A549 (cell line): ENCODE results near the gene STARD9. TPM values are rescaled to one million over a fixed set of nuclear protein-coding genes. Genes with fewer than 3 reads are reported as not detected.

Source experiments
- ATAC-seq, 2 experiments: fragments of 200-7000 bp in 1 of 2; fragments of >200 bp in 1 of 2; cut with Nextera tagmentation in 1 of 2; cut with Tn5 transposase in 1 of 2; 3 replicates each; pipeline versions ENCODE4 v1.8.0 to v1.9.1; 2018 to 2020; ENCODE audit warnings: mild to moderate bottlenecking in 1 of 2, moderate library complexity in 1 of 2
- CTCF ChIA-PET: fragments of 300-600 bp; sonication (Branson Sonifier 250); formaldehyde crosslinking; extraction: SDS; loops from one replicate; lab custom pipeline; 2021; ENCODE audit warnings: antibody characterized with exemption, inconsistent platforms; lab: Yijun Ruan, JAX
- POLR2A ChIA-PET: fragments of 350-600 bp; formaldehyde crosslinking; extraction: SDS; loops from one replicate; lab custom pipeline; 2021; ENCODE audit warnings: antibody characterized with exemption, inconsistent platforms; lab: Yijun Ruan, JAX
- DNase-seq, 2 experiments: peaks; one replicate each; pipeline versions ENCODE4 v3.0.0 to v3.0.0-alpha.2; 2011 to 2016; ENCODE audit warnings: low read depth in 1 of 2, low spot score in 1 of 2
- FAIRE-seq: peaks from 2 replicates; lab custom pipeline; 2011; peaks lifted over from hg19 to GRCh38; lab: Jason Lieb, UNC
- H3K27ac ChIP-seq, 2 experiments: fragments of >200 bp; sonication (Bioruptor Twin); formaldehyde crosslinking; 3 replicates each; pipeline ENCODE4 v1.5.1; 2016 to 2017
- H3K4me1 ChIP-seq: fragments of >200 bp; sonication (Bioruptor Twin); formaldehyde crosslinking; 3 replicates; pipeline ENCODE4 v1.6.1; 2016
- H3K4me2 ChIP-seq: fragments of >200 bp; sonication (Bioruptor Twin); formaldehyde crosslinking; 3 replicates; pipeline ENCODE4 v1.6.1; 2016
- H3K4me3 ChIP-seq: fragments of >200 bp; sonication (Bioruptor Twin); formaldehyde crosslinking; 3 replicates; pipeline ENCODE4 v1.5.1; 2016
- H3K9me3 ChIP-seq: fragments of >200 bp; sonication (Bioruptor Twin); formaldehyde crosslinking; 3 replicates; pipeline ENCODE4 v1.6.1; 2016
- CBX2 ChIP-seq: fragments of 200-600 bp; sonication (generic); IDR thresholded peaks from 2 replicates; pipeline ENCODE4 v1.6.1; 2016; ENCODE audit warnings: low read depth, mild to moderate bottlenecking, borderline replicate concordance
- CEBPB ChIP-seq, 2 experiments: fragments of >200 bp in 1 of 2; sonication (Bioruptor Twin) in 1 of 2; formaldehyde crosslinking in 1 of 2; IDR thresholded peaks; 2 replicates each; pipeline ENCODE4 v1.6.1; 2012 to 2016
- CHD4 ChIP-seq: fragments of 200-600 bp; sonication (generic); IDR thresholded peaks from 2 replicates; pipeline ENCODE4 v1.6.1; 2016; ENCODE audit warnings: antibody characterized with exemption, mild to moderate bottlenecking, borderline replicate concordance
- CTCF ChIP-seq: fragments of >200 bp; sonication (Bioruptor Twin); formaldehyde crosslinking; IDR thresholded peaks from 3 replicates; pipeline ENCODE4 v1.5.1; 2016
- EHF ChIP-seq: fragments of 250-450 bp; sonication (Bioruptor Pico); IDR thresholded peaks from 2 replicates; pipeline ENCODE4 v1.5.0; 2020; ENCODE audit warnings: mild to moderate bottlenecking
- EHMT2 ChIP-seq: fragments of 200-600 bp; sonication (generic); IDR thresholded peaks from 2 replicates; pipeline ENCODE4 v1.6.1; 2016; ENCODE audit warnings: antibody characterized with exemption, low read depth, mild to moderate bottlenecking, moderate library complexity
- FOSL2 ChIP-seq, 2 experiments: fragments of 450-650 bp in 1 of 2; fragments of >200 bp in 1 of 2; sonication (Bioruptor Twin) in 1 of 2; formaldehyde crosslinking; IDR thresholded peaks; 2 replicates each; pipeline versions ENCODE4 v1.5.0 to v1.6.1; 2016 to 2020; ENCODE audit warnings: mild to moderate bottlenecking in 1 of 2, moderate library complexity in 1 of 2
- HEYL ChIP-seq: fragments of 250-450 bp; sonication (Bioruptor Pico); IDR thresholded peaks from 2 replicates; pipeline ENCODE4 v1.8.0; 2021; ENCODE audit warnings: mild to moderate bottlenecking, moderate library complexity
- JUN ChIP-seq, 2 experiments: fragments of >200 bp; sonication (Bioruptor Twin); formaldehyde crosslinking; IDR thresholded peaks; 2 replicates in 1 of 2; 3 replicates in 1 of 2; pipeline ENCODE4 v1.6.1; 2016 to 2017
- JUNB ChIP-seq: fragments of >200 bp; sonication (Bioruptor Twin); formaldehyde crosslinking; IDR thresholded peaks from 2 replicates; pipeline ENCODE4 v1.6.1; 2016
- MAFK ChIP-seq: fragments of 450-650 bp; IDR thresholded peaks from 2 replicates; pipeline ENCODE4 v1.6.1; 2014; ENCODE audit not compliant: partially characterized antibody
- MAZ ChIP-seq: fragments of 150-350 bp; IDR thresholded peaks from 2 replicates; pipeline ENCODE4 v1.6.1; 2014; ENCODE audit warnings: antibody characterized with exemption, low read depth, low read length, borderline replicate concordance
- NFE2L2 ChIP-seq: fragments of 150-350 bp; conservative IDR thresholded peaks from 2 replicates; pipeline ENCODE4 v1.6.1; 2014; ENCODE audit warnings: low read length
- PBX3 ChIP-seq: IDR thresholded peaks from 2 replicates; pipeline ENCODE4 v1.6.1; 2012
- POLR2AphosphoS2 ChIP-seq: conservative IDR thresholded peaks from 2 replicates; pipeline ENCODE4 v1.6.1; 2012; ENCODE audit warnings: low read length, improper control_type of control experiment, inconsistent platforms
- RAD21 ChIP-seq, 2 experiments: fragments of >200 bp in 1 of 2; sonication (Bioruptor Twin) in 1 of 2; formaldehyde crosslinking in 1 of 2; IDR thresholded peaks in 1 of 2; conservative IDR thresholded peaks in 1 of 2; 2 replicates in 1 of 2; 3 replicates in 1 of 2; pipeline ENCODE4 v1.6.1; 2012 to 2018; ENCODE audit warnings: inconsistent platforms in 1 of 2
- SMC3 ChIP-seq: fragments of >200 bp; sonication (Bioruptor Twin); formaldehyde crosslinking; IDR thresholded peaks from 3 replicates; pipeline ENCODE4 v1.6.1; 2018; ENCODE audit warnings: inconsistent platforms
- ZC3H11A ChIP-seq: fragments of 450-650 bp; IDR thresholded peaks from 2 replicates; pipeline ENCODE4 v1.6.1; 2014; ENCODE audit warnings: antibody characterized with exemption, mild to moderate bottlenecking
- ZFP36 ChIP-seq: fragments of 450-650 bp; IDR thresholded peaks from 2 replicates; pipeline ENCODE4 v1.6.1; 2014; ENCODE audit warnings: borderline replicate concordance; ENCODE audit not compliant: partially characterized antibody
- ZNF302 ChIP-seq: fragments of 250-450 bp; sonication (Bioruptor Pico); IDR thresholded peaks from 2 replicates; pipeline ENCODE4 v1.9.0; 2021; ENCODE audit warnings: inconsistent platforms, mild to moderate bottlenecking, moderate library complexity
- WGBS: methylation state at CpG from one replicate; pipeline ENCODE4 v1.1.6; 2017; ENCODE audit errors: missing lambda C conversion rate; 5-methylcytosine and 5-hydroxymethylcytosine counted together
- polyA plus RNA-seq, 4 experiments: library from polyadenylated mRNA; depleted of rRNA in 3 of 4; stranded (reverse); fragments of >200 nt; fragmentation: RNase III in 1 of 4; extraction: RNeasy Plus Mini Kit Qiagen cat#74134 plus additional on column Dnase treatment in 1 of 4; gene quantifications; 2 replicates in 3 of 4; 3 replicates in 1 of 4; pipeline ENCODE4 v1.2.3, GENCODE V29; 2011 to 2017

STARD9 gene
- polyA plus RNA-seq, 2 of the 4 experiments (the other 2 are of a cell fraction), result 1.2 TPM

DNA sequence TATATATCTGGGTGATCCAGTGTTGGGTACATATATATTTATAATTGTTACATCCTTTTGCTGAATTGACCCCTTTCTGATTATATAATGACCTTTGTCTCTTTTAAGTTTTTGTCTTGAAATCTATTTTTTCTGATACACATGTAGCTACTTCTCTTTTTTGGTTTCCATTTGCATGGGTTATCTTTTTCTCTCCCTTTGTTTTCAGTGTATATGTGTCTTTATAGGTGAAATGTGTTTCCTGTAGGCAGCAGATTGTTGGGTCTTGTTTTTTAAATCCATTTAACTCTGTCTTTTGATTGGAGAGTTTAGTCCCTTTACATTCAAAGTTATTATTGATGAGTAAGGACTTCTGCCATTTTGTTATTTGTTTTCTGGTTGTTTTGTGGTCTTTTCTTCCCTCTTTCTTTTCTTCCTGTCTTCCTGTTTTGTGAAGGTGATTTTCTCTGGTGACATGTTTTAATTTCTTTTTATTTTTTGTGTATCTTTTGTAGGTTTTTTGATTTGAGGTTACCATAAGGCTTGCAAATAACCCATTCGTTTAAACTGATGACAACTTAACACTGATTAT lies 56.8 kb downstream of the STARD9 start:
- CTCF ChIA-PET, result interaction anchor here (0.7 kb wide), 1 partner anchor 61 kb away, joined by 3 read pairs; no protein-coding TSS in a partner anchor
- no peaks in the 10 kb centered on the region for H3K9me3 ChIP-seq
- no peak overlapping the region for H3K27ac ChIP-seq
- no peaks in the 10 kb centered on the region for H3K4me1 ChIP-seq
- POLR2A ChIA-PET, result no interaction called here
- WGBS, result 76% methylated on average over 1 of the region's 1 CpG
- no peak for FAIRE-seq
- DNase-seq, result no peak
- TF ChIP-seq HEYL, result no peak
- no peak for TF ChIP-seq NFE2L2
- TF ChIP-seq SMC3, result no peak
- TF ChIP-seq CBX2, result no peak
- TF ChIP-seq MAFK, result no peak
- TF ChIP-seq JUN (IDR thresholded peaks at IDR 0.05), result no peak
- no peak for TF ChIP-seq ZNF302 (CRISPR knock-in tag)
- no peak for TF ChIP-seq CEBPB (IDR thresholded peaks at IDR 0.05)
- TF ChIP-seq EHMT2, result no peak
- no peak overlapping the region for H3K4me3 ChIP-seq
- ATAC-seq, result no peak
- H3K4me2 ChIP-seq, result no peak overlapping the region

DNA sequence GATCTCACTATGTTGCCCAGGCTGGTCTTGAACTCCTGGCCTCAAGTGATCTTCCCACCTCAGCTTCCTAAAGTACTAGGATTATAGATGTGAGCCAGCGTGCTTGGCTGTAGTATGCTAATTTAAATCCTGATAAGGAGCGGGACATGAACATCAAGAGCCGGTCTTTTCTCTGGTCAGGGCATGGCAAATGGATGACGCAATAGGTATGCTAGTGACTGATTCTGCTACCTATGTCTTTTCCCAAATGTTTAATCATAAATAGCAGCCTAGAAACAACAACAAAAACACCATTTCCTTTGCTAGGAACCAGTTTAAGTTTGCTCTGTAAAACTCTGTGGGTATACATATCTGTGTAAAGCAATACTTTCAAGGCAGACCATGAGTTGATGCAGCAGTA lies 64.7 kb downstream of the STARD9 start:
- ATAC-seq (no peak), FAIRE-seq (no peak)
- Histone ChIP-seq H3K27ac (no peak overlapping the region), H3K9me3 (no peaks in the 10 kb centered on the region), H3K4me3 (no peak overlapping the region), H3K4me2 (no peak overlapping the region)
- WGBS, result 95% methylated on average over 4 of the region's 4 CpGs
- TF ChIP-seq CEBPB (IDR thresholded peaks at IDR 0.05), result peak; percentile 18 to 51; a peak in 2 of 4 replicates
- TF ChIP-seq POLR2AphosphoS2, result no peak
- no peak for TF ChIP-seq JUNB
- TF ChIP-seq, all 56 proteins: peak for 1
- DNase-seq, result no peak
- H3K4me1 ChIP-seq, result no peaks in the 10 kb centered on the region
- POLR2A ChIA-PET, result no interaction called here
- CTCF ChIA-PET, result interaction anchor here (0.7 kb wide), 1 partner anchor 85 kb away, joined by 3 read pairs; no protein-coding TSS in a partner anchor

GRCh38 chr15:42650208-42651066 lies 75.0 kb downstream of the STARD9 start:
- POLR2A ChIA-PET, result no interaction called here
- CTCF ChIA-PET, result interaction anchor here (0.7 to 1.1 kb wide), 3 partner anchors 42 to 103 kb away, joined by 3 to 4 read pairs (median 3); no protein-coding TSS in a partner anchor
- peak; percentile 92 to 97 for ATAC-seq

More at GRCh38 chr15:42650208-42651066, 75.0 kb downstream of the STARD9 start:
- H3K4me2 ChIP-seq, result no peak overlapping the region
- no peak overlapping the region for H3K4me3 ChIP-seq
- H3K9me3 ChIP-seq, result no peaks in the 10 kb centered on the region
- no peak for FAIRE-seq
- no peak overlapping the region for H3K27ac ChIP-seq
- no peaks in the 10 kb centered on the region for H3K4me1 ChIP-seq
- 49% methylated on average over 5 of the region's 5 CpGs for WGBS
- TF ChIP-seq CTCF (peak; percentile 58), CHD4 (no peak), NFE2L2 (no peak), EHMT2 (no peak), FOSL2 (IDR thresholded peaks at IDR 0.05) (no peak), FOSL2 (CRISPR knock-in tag; IDR thresholded peaks at IDR 0.05) (no peak), RAD21 (conservative IDR thresholded peaks at IDR 0.05 in 1 of 2, IDR thresholded peaks at IDR 0.05 in 1 of 2) (peak; percentile 66 to 74), SMC3 (peak; percentile 41; the same call in 2 of the 3 replicates), EHF (CRISPR knock-in tag) (no peak), HEYL (no peak), ZFP36 (no peak), JUNB (no peak), PBX3 (no peak), MAZ (no peak), ZC3H11A (no peak)
- DNase-seq, result peak; percentile 39 to 67
